GM18498 (cell line): ENCODE results near the gene PFN3.
A peak's percentile ranks its signal among the peaks of the same experiment; 100 is the strongest.
"Not testable (repeated sequence)": the region's sequence is repeated elsewhere in the genome, so short reads cannot be mapped to it uniquely, and the experiment has no call there.

Experiments used
- ATAC-seq: cut with Tn5 transposase; IDR thresholded peaks from one replicate; pipeline ENCODE4 v1.9.1; 2021; ENCODE audit warnings: mild to moderate bottlenecking, moderate library complexity; ENCODE audit not compliant: unreplicated experiment

Gene PFN3

GRCh38 chr5:177362610-177363507, 37.6 kb downstream of the PFN3 start:
- peak; percentile 50 for ATAC-seq

- ATAC-seq: no peak
Observed at GRCh38 chr5:177362292-177362609, 38.2 kb downstream of the PFN3 start.

GRCh38 chr5:177361418-177362291, 38.8 kb downstream of the PFN3 start:
- ATAC-seq: no peak

GRCh38 chr5:177360740-177361139, 39.7 kb downstream of the PFN3 start:
- not testable (repeated sequence) for ATAC-seq

GRCh38 chr5:177359860-177360259, 40.6 kb downstream of the PFN3 start:
- ATAC-seq: no peak

GRCh38 chr5:177359451-177359851, 41.0 kb downstream of the PFN3 start:
- no peak for ATAC-seq

GRCh38 chr5:177358370-177358819, 42.1 kb downstream of the PFN3 start:
- no peak for ATAC-seq

GRCh38 chr5:177357459-177358351, 42.8 kb downstream of the PFN3 start, which contains the start of gene RGS14:
RGS14 (plus strand) TSS chr5:177357924; CDS start chr5:177358025, 101 bp downstream.
- peak; percentile 93 for ATAC-seq

GRCh38 chr5:177357146-177357458, 43.4 kb downstream of the PFN3 start:
- ATAC-seq: no peak

- ATAC-seq: no peak
Observed at GRCh38 chr5:177356746-177357145, 43.7 kb downstream of the PFN3 start.

- ATAC-seq: no peak
Observed at GRCh38 chr5:177355868-177356168, 44.6 kb downstream of the PFN3 start.

- no peak for ATAC-seq
Observed at GRCh38 chr5:177355162-177355867, 45.1 kb downstream of the PFN3 start.

GRCh38 chr5:177354711-177355110, 45.8 kb downstream of the PFN3 start:
- no peak for ATAC-seq

GRCh38 chr5:177354256-177354655, 46.2 kb downstream of the PFN3 start:
- ATAC-seq: no peak

- ATAC-seq: no peak
Observed at GRCh38 chr5:177353093-177353492, 47.4 kb downstream of the PFN3 start.

- ATAC-seq: peak; percentile 94
Observed at GRCh38 chr5:177351392-177352329, 48.8 kb downstream of the PFN3 start, which contains the start of gene LMAN2. LMAN2 (minus strand) TSS chr5:177351668; CDS start chr5:177351647, 21 bp downstream.

- ATAC-seq: no peak
Observed at GRCh38 chr5:177350776-177351391, 49.6 kb downstream of the PFN3 start.
